ENCODE measurements around the gene WDFY4. TPM values are rescaled to one million over a fixed set of nuclear protein-coding genes. Genes with fewer than 3 reads are reported as not detected.

The WDFY4 gene
- total RNA-seq, 2 donors from 2014 or later, result not detected

GRCh38 chr10:48764486-48764885 lies 79.8 kb downstream of the WDFY4 start:
- Histone ChIP-seq H3K4me3 (ENCODE audit: low read length) (no peak overlapping the region), H3K4me1 (ENCODE audit: control insufficient read depth, insufficient read depth, low read length) (no peaks in the 10 kb centered on the region), H3K36me3 (ENCODE audit: control insufficient read depth, insufficient read depth, low read length) (no peaks in the 10 kb centered on the region), H3K9ac (ENCODE audit: extremely low read depth, low read length, poor library complexity, severe bottlenecking) (no peak overlapping the region), H3K27ac (ENCODE audit: low read depth, low read length) (no peak overlapping the region), H3K27me3 (ENCODE audit: control insufficient read depth, insufficient read depth, low read length, poor library complexity, severe bottlenecking) (no peaks in the 10 kb centered on the region), H3K9me3 (ENCODE audit: control insufficient read depth, low read length) (no peaks in the 10 kb centered on the region)
- DNase-seq, result no peak
- 86 to 89% methylated on average over 2 to 4 of the region's 4 CpGs for WGBS, 2 experiments (ENCODE audit: insufficient coverage in 1 of 2, insufficient read length in 1 of 2)
- Mint-ChIP-seq H3K9me3 (no peaks in the 10 kb centered on the region), H3K36me3 (ENCODE audit: low read depth) (no peaks in the 10 kb centered on the region), H3K4me1 (peaks cover under 1% of the 10 kb centered on the region), H3K27ac (no peak overlapping the region), H3K27me3 (ENCODE audit: insufficient read depth) (peaks cover 3% of the 10 kb centered on the region), H3K4me3 (no peak overlapping the region)
- no peak for TF ChIP-seq CTCF (conservative IDR thresholded peaks at IDR 0.05)

DNA sequence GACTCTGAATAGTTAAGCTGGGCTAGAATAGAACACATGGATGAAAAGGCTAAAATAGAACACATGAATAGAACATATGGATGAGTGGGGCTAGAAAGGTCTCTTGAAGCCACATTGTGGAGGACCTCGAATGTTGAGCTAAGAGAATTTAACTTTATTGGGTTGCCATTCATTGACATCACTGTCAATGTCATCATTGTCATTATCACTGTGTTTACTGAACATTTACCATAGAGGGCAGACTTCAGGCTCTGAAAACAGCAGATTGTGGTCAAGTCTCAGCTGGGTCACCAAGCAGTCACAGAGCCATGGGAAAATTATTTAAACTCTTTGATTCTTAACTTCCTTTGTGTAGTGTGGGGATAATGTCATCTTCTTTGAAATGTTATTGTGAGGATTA lies 80.4 kb downstream of the WDFY4 start:
- H3K36me3 ChIP-seq (ENCODE audit: control insufficient read depth, insufficient read depth, low read length), result no peaks in the 10 kb centered on the region
- peak; percentile 45 for TF ChIP-seq CTCF (conservative IDR thresholded peaks at IDR 0.05)
- H3K27me3 Mint-ChIP-seq (ENCODE audit: insufficient read depth), result peaks cover 3% of the 10 kb centered on the region

GRCh38 chr10:48765527-48765926 lies 80.9 kb downstream of the WDFY4 start:
- H3K27me3 ChIP-seq (ENCODE audit: control insufficient read depth, insufficient read depth, low read length, poor library complexity, severe bottlenecking), result no peaks in the 10 kb centered on the region
- H3K9ac ChIP-seq (ENCODE audit: extremely low read depth, low read length, poor library complexity, severe bottlenecking), result no peak overlapping the region
- 83 to 90% methylated on average over 3 to 4 of the region's 4 CpGs for whole genome bisulfite sequencing, 2 experiments (ENCODE audit: insufficient coverage in 1 of 2, insufficient read length in 1 of 2)
- no peak for TF ChIP-seq CTCF (conservative IDR thresholded peaks at IDR 0.05)
- no peaks in the 10 kb centered on the region for H3K9me3 ChIP-seq (ENCODE audit: control insufficient read depth, low read length)
- H3K4me3 ChIP-seq (ENCODE audit: low read length), result no peak overlapping the region
- DNase-seq, result peak; percentile 14
- Mint-ChIP-seq H3K27me3 (ENCODE audit: insufficient read depth) (peaks cover 3% of the 10 kb centered on the region), H3K4me1 (peaks cover 2% of the 10 kb centered on the region), H3K36me3 (ENCODE audit: low read depth) (no peaks in the 10 kb centered on the region), H3K9me3 (no peaks in the 10 kb centered on the region), H3K27ac (no peak overlapping the region), H3K4me3 (no peak overlapping the region)
- no peaks in the 10 kb centered on the region for H3K4me1 ChIP-seq (ENCODE audit: control insufficient read depth, insufficient read depth, low read length)
- H3K36me3 ChIP-seq (ENCODE audit: control insufficient read depth, insufficient read depth, low read length), result no peaks in the 10 kb centered on the region
- no peak overlapping the region for H3K27ac ChIP-seq (ENCODE audit: low read depth, low read length)

More for the DNA sequence above, 80.4 kb downstream of the WDFY4 start:
- no peaks in the 10 kb centered on the region for H3K9me3 ChIP-seq (ENCODE audit: control insufficient read depth, low read length)
- no peaks in the 10 kb centered on the region for H3K9me3 Mint-ChIP-seq
- DNase-seq, result peak; percentile 13
- H3K4me1 ChIP-seq (ENCODE audit: control insufficient read depth, insufficient read depth, low read length), result no peaks in the 10 kb centered on the region
- no peaks in the 10 kb centered on the region for H3K27me3 ChIP-seq (ENCODE audit: control insufficient read depth, insufficient read depth, low read length, poor library complexity, severe bottlenecking)
- no peaks in the 10 kb centered on the region for H3K36me3 Mint-ChIP-seq (ENCODE audit: low read depth)
- WGBS, 2 experiments (ENCODE audit: insufficient coverage in 1 of 2, insufficient read length in 1 of 2), result 45 to 100% methylated on average over 1 of the region's 1 CpG
- no peak overlapping the region for H3K4me3 ChIP-seq (ENCODE audit: low read length)
- no peak overlapping the region for H3K27ac ChIP-seq (ENCODE audit: low read depth, low read length)
- no peak overlapping the region for H3K4me3 Mint-ChIP-seq
- no peak overlapping the region for H3K9ac ChIP-seq (ENCODE audit: extremely low read depth, low read length, poor library complexity, severe bottlenecking)
- peaks cover 2% of the 10 kb centered on the region for H3K4me1 Mint-ChIP-seq
- no peak overlapping the region for H3K27ac Mint-ChIP-seq

All from endodermal cell (in vitro differentiated cells).